H1 (cell line): ENCODE data around the gene ASXL1. TPM values are rescaled to one million over a fixed set of nuclear protein-coding genes. Genes with fewer than 3 reads are reported as not detected.

ENCODE experiments used
- BACH1 ChIP-seq: IDR thresholded peaks from 2 replicates; pipeline ENCODE4 v1.6.1; 2012; ENCODE audit warnings: low read length, improper control_type of control experiment
- CHD2 ChIP-seq: IDR thresholded peaks from 2 replicates; pipeline ENCODE4 v1.6.1; 2012; ENCODE audit warnings: low read length, improper control_type of control experiment
- CREB1 ChIP-seq: IDR thresholded peaks from 2 replicates; pipeline ENCODE4 v1.6.1; 2012; ENCODE audit warnings: inconsistent platforms
- JUND ChIP-seq: IDR thresholded peaks from 2 replicates; pipeline ENCODE4 v1.6.1; 2011; ENCODE audit warnings: mild to moderate bottlenecking, improper control_type of control experiment, low read length
- KDM4A ChIP-seq: IDR thresholded peaks from one replicate; pipeline ENCODE4 v1.7.1; 2012; ENCODE audit warnings: low read depth, mild to moderate bottlenecking, moderate library complexity, low read length, inconsistent platforms; ENCODE audit not compliant: severe bottlenecking
- NANOG ChIP-seq: IDR thresholded peaks from 2 replicates; pipeline ENCODE4 v1.6.1; 2011; ENCODE audit warnings: low read length, low read depth, mild to moderate bottlenecking, inconsistent platforms; ENCODE audit not compliant: insufficient read depth, poor library complexity, severe bottlenecking
- RBBP5 ChIP-seq: IDR thresholded peaks from 2 replicates; pipeline ENCODE4 v1.7.1; 2012; ENCODE audit warnings: low read depth, mild to moderate bottlenecking, inconsistent platforms, low read length, moderate library complexity, borderline replicate concordance
- RNF2 ChIP-seq: fragments of 200-900, 300-1000 bp; sonication (generic); IDR thresholded peaks from 2 replicates; pipeline ENCODE4 v1.7.1; 2016; ENCODE audit warnings: borderline replicate concordance, low read depth, mild to moderate bottlenecking, antibody characterized with exemption, low read length; ENCODE audit not compliant: poor library complexity, severe bottlenecking; ENCODE audit errors: missing control alignments
- SIRT6 ChIP-seq: IDR thresholded peaks from one replicate; pipeline ENCODE4 v1.7.1; 2012; ENCODE audit warnings: low read length, inconsistent platforms
- TCF12 ChIP-seq: IDR thresholded peaks from 2 replicates; pipeline ENCODE4 v1.6.1; 2011; ENCODE audit warnings: low read depth, mild to moderate bottlenecking, low read length
- YY1 ChIP-seq: IDR thresholded peaks from 2 replicates; pipeline ENCODE4 v1.6.1; 2011; ENCODE audit warnings: low read depth, mild to moderate bottlenecking, low read length
- polyA plus RNA-seq, 7 experiments: library from polyadenylated mRNA; depleted of rRNA in 3 of 7; stranded (reverse) in 5 of 7; unstranded in 2 of 7; fragments of >200 nt in 5 of 7; fragments of 200-250 nt in 2 of 7; gene quantifications; 1 replicate in 5 of 7; 2 replicates in 1 of 7; 4 replicates in 1 of 7; pipeline versions ENCODE4 v1.2.1 to v1.2.3, GENCODE V29; 2011 to 2013; ENCODE audit warnings: missing spikeins in 2 of 7, mixed read lengths in 2 of 7
- total RNA-seq: library from RNA; stranded (reverse); fragmentation: NEBNext Ultra II Directional; extraction: Animal tissue kit (Norgen Biotek cat#: 25700); gene quantifications from 2 replicates; pipeline ENCODE4 v1.2.1, GENCODE V29; 2021
- TF ChIP-seq, protein P1 (sequence below): fragments of 300-600 bp; sonication (generic); IDR thresholded peaks from 2 replicates; pipeline ENCODE4 v1.7.1; 2012; ENCODE audit warnings: low read length, moderate library complexity, mild to moderate bottlenecking, inconsistent platforms; ENCODE audit not compliant: insufficient replicate concordance

Gene ASXL1
- total and polyA plus RNA-seq, 2 of the 8 experiments (the other 6 are each of a cell fraction or from before 2014, with no cell fraction given), result 10.6 to 26.5 TPM

DNA sequence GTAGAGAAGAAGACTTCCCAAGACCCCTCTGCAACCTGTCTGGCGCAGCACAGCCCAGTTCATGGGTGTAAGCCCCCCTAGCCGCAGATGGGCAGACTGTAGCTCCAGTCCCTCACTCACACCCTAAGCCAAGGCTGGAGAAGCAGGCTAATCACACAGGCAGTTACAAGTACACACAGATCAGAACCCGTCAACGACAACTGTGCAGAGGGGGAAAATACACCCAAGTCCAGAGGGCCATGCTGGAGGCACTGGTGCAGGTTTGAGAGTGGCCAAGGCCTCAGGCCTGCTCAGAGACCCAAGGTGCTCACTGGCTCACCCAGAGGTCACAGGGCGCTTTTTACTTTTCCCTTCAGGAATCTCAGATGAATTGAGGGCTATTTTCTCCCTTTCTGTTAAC lies 120.9 kb downstream of the ASXL1 start (continued):
- TF ChIP-seq, protein P1, sequence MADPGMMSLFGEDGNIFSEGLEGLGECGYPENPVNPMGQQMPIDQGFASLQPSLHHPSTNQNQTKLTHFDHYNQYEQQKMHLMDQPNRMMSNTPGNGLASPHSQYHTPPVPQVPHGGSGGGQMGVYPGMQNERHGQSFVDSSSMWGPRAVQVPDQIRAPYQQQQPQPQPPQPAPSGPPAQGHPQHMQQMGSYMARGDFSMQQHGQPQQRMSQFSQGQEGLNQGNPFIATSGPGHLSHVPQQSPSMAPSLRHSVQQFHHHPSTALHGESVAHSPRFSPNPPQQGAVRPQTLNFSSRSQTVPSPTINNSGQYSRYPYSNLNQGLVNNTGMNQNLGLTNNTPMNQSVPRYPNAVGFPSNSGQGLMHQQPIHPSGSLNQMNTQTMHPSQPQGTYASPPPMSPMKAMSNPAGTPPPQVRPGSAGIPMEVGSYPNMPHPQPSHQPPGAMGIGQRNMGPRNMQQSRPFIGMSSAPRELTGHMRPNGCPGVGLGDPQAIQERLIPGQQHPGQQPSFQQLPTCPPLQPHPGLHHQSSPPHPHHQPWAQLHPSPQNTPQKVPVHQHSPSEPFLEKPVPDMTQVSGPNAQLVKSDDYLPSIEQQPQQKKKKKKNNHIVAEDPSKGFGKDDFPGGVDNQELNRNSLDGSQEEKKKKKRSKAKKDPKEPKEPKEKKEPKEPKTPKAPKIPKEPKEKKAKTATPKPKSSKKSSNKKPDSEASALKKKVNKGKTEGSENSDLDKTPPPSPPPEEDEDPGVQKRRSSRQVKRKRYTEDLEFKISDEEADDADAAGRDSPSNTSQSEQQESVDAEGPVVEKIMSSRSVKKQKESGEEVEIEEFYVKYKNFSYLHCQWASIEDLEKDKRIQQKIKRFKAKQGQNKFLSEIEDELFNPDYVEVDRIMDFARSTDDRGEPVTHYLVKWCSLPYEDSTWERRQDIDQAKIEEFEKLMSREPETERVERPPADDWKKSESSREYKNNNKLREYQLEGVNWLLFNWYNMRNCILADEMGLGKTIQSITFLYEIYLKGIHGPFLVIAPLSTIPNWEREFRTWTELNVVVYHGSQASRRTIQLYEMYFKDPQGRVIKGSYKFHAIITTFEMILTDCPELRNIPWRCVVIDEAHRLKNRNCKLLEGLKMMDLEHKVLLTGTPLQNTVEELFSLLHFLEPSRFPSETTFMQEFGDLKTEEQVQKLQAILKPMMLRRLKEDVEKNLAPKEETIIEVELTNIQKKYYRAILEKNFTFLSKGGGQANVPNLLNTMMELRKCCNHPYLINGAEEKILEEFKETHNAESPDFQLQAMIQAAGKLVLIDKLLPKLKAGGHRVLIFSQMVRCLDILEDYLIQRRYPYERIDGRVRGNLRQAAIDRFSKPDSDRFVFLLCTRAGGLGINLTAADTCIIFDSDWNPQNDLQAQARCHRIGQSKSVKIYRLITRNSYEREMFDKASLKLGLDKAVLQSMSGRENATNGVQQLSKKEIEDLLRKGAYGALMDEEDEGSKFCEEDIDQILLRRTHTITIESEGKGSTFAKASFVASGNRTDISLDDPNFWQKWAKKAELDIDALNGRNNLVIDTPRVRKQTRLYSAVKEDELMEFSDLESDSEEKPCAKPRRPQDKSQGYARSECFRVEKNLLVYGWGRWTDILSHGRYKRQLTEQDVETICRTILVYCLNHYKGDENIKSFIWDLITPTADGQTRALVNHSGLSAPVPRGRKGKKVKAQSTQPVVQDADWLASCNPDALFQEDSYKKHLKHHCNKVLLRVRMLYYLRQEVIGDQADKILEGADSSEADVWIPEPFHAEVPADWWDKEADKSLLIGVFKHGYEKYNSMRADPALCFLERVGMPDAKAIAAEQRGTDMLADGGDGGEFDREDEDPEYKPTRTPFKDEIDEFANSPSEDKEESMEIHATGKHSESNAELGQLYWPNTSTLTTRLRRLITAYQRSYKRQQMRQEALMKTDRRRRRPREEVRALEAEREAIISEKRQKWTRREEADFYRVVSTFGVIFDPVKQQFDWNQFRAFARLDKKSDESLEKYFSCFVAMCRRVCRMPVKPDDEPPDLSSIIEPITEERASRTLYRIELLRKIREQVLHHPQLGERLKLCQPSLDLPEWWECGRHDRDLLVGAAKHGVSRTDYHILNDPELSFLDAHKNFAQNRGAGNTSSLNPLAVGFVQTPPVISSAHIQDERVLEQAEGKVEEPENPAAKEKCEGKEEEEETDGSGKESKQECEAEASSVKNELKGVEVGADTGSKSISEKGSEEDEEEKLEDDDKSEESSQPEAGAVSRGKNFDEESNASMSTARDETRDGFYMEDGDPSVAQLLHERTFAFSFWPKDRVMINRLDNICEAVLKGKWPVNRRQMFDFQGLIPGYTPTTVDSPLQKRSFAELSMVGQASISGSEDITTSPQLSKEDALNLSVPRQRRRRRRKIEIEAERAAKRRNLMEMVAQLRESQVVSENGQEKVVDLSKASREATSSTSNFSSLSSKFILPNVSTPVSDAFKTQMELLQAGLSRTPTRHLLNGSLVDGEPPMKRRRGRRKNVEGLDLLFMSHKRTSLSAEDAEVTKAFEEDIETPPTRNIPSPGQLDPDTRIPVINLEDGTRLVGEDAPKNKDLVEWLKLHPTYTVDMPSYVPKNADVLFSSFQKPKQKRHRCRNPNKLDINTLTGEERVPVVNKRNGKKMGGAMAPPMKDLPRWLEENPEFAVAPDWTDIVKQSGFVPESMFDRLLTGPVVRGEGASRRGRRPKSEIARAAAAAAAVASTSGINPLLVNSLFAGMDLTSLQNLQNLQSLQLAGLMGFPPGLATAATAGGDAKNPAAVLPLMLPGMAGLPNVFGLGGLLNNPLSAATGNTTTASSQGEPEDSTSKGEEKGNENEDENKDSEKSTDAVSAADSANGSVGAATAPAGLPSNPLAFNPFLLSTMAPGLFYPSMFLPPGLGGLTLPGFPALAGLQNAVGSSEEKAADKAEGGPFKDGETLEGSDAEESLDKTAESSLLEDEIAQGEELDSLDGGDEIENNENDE, result no peak
- TF ChIP-seq BACH1 (no peak), KDM4A (no peak), CHD2 (no peak), RBBP5 (no peak), TCF12 (no peak), JUND (no peak), RNF2 (no peak), NANOG (no peak), YY1 (no peak), CREB1 (no peak), SIRT6 (no peak)
